GOT3 (cell line): Measurements from ENCODE around the gene VWDE.

ENCODE experiments used
- DNase-seq: peaks from one replicate; lab custom pipeline; 2025; ENCODE audit warnings: mixed read lengths; lab: John Stamatoyannopoulos, UW

VWDE gene

GRCh38 chr7:12327922-12328321 lies 75.7 kb downstream of the VWDE start:
- no peak for DNase-seq

GRCh38 chr7:12325646-12326045 lies 78.0 kb downstream of the VWDE start:
- DNase-seq: no peak

DNA sequence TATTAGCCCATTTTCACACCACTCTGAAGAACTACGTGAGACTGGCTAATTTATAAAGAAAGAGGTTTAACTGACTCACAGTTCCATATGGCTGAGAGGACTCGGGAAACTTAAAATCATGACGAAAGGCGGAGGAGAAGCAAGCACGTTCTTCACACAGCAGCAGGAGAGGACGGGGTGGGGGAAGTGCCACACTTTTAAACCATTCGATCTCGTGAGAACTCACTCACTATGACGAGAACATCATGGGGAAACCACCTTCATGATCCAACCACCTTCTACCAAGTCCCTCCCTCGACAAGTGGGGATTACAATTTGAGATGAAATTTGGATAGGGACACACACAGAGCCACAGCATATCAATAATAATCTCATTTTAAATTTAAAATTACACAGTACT lies 80.2 kb downstream of the VWDE start:
- DNase-seq: no peak

- DNase-seq: no peak
Measured at GRCh38 chr7:12322903-12323300, 80.8 kb downstream of the VWDE start.

DNA sequence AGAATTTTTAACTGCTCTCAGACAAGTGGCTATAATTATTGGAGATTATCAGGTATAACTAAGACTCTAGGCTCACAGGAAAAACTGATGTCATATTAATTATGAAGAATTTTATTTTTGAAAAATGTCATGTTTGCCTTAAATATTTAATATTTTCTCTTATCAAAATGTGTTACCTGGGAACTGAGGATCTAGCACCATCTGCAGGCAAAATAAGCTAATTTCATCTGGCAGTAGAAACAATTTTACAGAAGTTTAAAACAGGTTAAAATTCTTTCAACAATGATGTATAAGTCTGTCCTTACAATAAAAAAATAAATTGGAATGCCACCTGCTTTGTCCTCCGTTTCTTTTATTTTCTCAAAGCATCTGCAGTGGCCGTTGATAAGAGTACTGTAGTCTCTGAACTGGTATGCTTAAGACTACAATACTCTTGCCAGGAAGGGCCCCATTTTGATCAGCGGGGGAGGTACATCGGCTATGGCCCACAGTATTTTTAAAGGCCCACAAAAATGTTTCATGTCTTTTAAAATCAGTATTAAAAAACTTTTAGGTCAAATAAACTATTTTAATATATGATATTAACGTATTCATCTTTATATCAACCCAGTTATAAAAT lies 81.3 kb downstream of the VWDE start:
- DNase-seq: no peak

DNA sequence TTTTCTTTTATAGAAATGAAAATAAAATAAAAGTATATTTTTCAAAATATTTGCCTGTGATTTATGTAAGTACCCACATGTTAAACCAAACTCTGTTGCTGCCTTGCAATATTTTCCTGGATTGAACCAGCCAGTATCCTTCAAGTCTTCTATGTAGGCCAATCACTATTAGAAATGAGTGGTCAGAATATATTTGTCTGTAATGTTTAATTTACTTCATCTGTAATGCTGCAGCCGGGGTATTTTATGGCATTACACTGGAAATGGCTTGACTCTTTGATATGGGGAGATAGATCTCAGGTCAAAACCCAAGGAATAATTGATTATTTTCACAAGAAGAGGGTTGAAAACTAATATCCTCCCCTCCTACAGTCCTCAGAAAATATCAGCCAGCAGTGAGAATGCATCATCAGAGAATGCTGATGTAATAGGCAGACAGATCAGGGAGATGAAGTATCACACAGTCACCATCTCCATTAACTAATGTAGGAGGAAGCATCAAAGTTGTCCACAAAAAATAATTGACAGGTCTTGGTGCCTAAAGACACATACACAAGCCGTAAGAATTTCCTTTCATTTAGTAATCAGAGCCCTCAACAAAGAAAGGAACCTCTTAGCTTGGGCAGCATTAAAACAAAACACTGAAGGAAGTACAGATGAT lies 82.5 kb downstream of the VWDE start:
- DNase-seq: no peak

DNA sequence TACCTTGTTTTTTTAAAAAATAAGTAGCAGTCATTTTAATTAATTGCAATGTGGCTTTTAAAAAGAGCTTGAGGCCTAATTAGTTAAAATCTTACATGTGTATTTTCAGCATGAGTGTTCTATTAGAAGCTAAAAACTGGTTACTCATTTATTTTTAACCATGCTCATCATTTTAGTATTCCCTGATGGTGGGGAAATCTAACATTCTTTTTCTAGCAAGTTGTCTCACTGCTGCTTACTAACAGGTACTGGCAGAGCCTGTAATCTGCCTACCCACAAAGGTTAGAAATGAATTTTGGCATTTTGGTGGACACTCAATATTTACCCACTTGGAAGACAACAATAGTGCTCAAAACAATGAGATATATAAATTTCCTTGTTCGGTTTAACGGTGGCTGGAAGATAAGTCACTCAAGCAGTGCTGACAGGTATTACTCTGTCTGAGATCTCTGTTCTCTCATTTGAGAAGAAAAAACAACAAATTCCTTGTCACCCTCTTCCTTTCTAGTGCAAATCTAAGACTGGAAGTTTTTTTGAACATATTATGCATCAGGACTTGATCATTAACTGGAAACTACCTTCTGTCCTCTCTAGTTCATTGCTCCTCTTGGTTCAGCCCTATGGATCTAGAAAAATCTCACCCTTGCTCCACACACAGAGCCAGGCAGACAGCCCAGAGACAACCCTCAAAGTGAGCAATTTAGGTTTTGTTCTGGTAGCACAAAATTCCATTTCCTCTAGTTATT lies 83.3 kb downstream of the VWDE start:
- no peak for DNase-seq

DNA sequence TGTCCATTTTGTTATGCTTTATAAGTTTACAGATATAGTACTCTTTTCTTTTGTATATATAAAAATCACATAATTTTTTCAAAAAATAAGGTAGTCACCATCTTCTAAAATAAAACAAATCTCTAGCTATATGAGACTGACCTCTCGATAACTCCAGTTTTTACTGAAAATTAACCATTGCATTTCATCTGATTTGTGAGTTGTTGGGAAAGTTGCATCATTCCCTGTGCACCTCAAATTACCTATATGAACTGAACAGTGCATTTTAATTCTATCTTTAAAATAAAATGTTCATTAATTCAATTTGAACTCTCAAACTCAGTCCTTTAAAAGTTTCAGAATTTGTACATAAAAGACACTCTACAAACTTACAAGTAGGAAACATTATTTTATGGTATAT lies 86.0 kb downstream of the VWDE start:
- DNase-seq: no peak

GRCh38 chr7:12316925-12317324 lies 86.7 kb downstream of the VWDE start:
- DNase-seq: no peak

DNA sequence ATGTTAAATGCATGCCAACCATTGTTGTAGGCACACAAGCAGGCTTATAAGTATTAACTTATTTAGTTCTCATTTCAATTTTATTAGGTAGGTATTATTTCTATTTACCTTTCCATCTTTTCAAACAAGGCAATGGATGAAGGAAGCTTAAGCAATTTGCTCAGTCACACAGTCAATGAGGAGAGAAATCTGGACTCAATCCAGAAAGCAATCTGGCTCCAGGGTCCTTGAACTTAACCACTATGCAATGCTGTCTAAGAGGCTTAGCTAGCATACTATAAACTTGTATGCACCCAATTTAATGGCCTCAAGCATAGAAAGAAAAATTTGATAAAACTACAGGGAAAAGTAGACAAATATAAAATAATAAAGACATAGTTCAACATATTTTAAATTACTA lies 88.6 kb downstream of the VWDE start:
- no peak for DNase-seq

- DNase-seq: no peak
Measured at GRCh38 chr7:12314199-12314598, 89.5 kb downstream of the VWDE start.

- no peak for DNase-seq
Measured at GRCh38 chr7:12305502-12305901, 98.2 kb downstream of the VWDE start.

- no peak for DNase-seq
Measured at GRCh38 chr7:12303495-12303894, 100.2 kb downstream of the VWDE start.

- no peak for DNase-seq
Measured at GRCh38 chr7:12303062-12303461, 100.6 kb downstream of the VWDE start.

GRCh38 chr7:12300415-12300814 lies 103.2 kb downstream of the VWDE start:
- DNase-seq: no peak

GRCh38 chr7:12299367-12299766 lies 104.3 kb downstream of the VWDE start:
- DNase-seq: no peak

DNA sequence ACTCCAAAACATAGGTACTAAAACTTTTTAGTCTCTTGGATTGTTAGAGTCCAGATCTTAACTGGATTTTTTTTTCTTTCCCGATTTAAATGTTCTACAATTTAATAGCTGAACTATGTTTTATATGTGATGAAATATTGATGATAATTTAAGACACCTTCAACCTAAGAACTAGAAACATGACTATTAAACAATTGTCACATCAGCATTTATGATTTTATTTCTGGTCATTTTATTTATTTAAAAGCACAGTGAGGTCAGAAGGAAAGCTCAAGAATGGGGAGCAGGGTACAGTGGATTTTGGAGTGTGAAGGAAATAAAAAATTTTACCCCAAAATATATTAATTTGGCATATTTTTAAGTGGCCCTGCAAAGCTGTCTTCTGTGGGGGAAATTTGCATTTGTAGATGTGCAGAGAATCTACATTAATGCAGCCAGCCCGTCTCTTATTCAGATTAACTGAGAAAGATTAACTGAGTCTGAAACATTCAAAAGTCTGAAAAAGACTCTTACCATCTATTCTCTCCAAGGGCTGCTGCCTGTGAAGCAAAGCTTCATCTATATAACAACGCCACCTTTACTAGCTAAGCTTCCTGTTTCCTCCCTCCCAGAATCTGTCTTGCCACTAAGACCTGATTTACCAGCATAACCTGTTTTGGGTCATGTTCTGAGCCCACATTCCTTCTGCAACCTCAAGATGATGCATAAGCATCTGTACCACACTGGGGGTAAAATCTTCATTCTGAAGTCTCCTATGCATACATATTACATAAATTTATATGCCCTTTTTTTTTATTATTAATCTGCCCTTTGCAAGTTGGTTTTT lies 106.2 kb downstream of the VWDE start:
- DNase-seq: no peak

DNA sequence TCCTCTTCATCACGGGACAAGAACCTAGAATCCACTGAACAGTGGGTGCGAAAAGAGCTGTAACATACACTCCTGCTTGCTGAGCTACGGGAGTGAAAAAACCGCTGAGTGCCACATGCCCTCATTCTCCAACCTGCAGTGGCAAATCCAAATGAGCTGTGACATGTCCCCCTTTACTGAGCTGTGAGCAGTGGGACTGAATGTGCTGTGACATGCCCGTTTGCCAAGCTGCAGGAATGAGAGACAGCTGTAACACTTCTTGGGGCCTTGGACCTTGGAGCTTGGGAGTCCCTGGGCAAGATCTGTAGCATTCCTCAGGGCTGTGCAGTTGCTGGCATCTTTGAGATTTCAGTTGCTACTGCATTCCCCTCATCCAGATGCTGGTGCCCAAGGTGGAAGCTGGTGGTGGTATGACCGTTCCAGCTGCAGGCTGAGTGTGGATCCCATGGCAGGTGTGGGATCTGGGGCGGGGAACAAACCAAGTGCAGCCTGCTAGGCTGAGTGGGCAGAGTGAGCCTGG lies 107.6 kb downstream of the VWDE start:
- no peak for DNase-seq

DNA sequence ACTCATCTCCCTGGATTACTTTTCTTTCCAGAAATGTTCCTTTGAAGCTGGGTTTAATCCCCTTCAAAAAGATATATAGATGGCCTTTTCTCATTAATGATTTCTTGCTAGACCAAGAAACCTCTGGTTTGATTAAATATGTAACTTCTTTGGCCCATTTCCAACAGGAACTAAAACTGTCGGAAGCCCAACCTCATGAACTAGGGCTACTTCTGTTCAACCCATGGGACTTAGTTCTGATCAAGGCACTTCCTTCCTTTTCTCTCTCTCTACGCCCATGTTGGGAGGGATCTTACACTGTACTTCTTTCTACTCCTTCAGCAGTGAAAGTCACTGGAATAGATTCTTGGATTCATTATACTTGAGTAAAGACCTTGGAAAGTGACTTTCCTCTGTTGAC lies 109.0 kb downstream of the VWDE start:
- DNase-seq: no peak

DNA sequence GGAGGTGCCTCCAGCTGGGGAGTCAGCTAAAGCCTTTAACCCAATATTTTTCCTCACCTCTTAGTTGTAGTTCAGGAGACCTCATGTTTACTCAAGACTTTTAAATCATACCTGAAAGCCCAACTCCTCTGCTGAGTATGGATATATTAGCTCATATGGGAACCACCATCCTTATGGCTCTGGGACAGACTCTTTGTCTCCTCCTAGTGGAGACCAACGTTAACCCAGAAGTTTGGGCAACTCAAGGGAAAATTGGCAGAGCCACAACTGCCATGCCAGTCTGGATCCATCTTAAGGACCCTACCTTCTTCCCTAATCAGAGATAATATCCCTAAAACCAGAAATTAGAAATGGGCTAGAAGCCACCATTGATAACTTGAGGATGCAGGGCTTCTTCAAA lies 111.8 kb downstream of the VWDE start:
- DNase-seq: no peak

- DNase-seq: no peak
Measured at GRCh38 chr7:12290761-12291160, 112.9 kb downstream of the VWDE start.

DNA sequence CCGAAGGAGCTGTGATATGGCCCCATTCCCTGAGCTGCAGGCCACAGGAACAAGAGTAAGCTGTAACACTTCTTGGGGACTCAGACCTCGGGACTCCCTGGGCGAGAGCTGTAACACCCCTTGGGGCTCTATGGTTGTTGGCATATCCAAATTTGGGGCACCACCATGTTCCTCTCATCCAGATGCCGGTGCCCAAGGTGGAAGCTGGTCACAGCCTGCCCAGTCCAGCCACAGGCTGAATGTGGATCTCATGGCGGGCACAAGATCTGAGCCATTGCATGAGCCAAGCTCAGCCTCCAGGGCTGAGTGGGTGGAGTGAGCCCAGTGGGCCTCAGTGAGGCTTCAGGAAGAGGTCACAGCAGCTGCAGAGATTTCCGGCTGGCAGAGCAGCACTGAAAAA lies 113.7 kb downstream of the VWDE start:
- DNase-seq: no peak
